Stimulated activated CD4-positive, alpha-beta T cell treated with anti-CD3 and anti-CD28 coated beads, Interleukin-15, amount 100 ng/mL, for 1 hour (primary cell): ENCODE results near the gene IL17D.
"Not testable (repeated sequence)": the region's sequence is repeated elsewhere in the genome, so short reads cannot be mapped to it uniquely, and the experiment has no call there.

Experiments
- DNase-seq, 2 donors: peaks; one replicate each; pipeline ENCODE4 v3.0.0-alpha.2; 2020; ENCODE audit warnings: low read depth in 1 of 2, low spot score in 1 of 2

The IL17D gene

GRCh38 chr13:20718958-20719566, 15.6 kb downstream of the IL17D start:
- no peak for DNase-seq

DNA sequence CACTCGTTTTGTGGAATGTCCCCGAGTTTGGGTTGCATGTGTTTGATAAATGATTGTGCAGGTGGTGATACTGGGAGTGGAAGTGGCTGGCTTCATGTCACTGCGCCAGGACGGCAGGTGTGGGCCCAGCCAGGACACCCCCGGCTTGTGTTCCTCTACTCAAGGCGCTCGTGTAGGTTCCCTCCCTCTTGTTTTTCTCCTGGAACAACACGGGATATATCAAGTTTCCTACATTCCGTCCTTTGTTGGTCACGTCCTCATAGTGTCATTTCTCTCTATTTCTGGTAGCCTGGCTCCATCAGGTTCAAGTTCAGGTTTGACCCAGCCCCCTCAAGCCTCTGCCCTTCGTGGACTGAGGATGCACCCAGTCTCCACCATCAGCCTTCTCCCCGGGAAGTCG, 16.3 kb downstream of the IL17D start:
- no peak for DNase-seq

DNA sequence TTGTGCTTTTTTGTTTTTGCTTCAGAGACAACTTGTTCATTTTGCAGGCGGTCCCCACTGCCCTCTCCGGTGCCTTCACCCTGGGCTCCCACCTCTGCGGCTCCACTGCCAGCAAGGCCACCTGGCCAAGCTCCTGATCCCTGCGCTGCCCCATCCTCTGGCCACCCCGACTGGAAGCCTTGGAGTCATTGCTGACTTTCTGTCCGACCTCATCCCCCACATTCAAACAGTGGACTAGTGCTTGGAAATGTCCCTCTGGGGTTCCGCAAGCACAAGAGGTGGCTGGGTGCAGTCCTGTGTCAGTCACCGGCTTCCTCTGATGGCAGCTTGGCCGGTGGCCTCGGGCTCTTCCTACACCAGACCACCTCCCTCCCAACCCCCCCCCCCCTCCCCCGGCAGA, 17.0 kb downstream of the IL17D start:
- DNase-seq, result no peak

- no peak for DNase-seq
These were observed 17.6 kb downstream of the IL17D start for GRCh38 chr13:20721058-20721453.

GRCh38 chr13:20721454-20722357, 18.2 kb downstream of the IL17D start:
- DNase-seq, result no peak

DNA sequence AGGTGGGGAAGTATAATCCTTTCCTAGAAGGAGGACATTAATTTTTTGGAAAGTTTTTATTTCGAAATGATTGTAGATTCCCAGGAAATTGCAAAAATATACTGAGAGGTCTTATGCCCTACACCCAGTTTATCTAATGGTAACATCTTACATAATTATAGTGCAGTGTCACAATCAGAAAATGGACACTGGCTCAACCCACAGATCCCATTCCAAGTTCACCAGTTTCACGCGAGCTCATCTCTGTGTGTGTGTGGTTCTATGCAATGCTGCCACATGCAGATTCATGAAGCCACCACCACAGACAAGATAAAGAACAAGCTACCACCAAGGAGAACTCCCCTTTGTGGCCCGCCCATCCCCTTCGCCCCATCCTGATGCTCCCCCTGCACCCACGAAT, 24.4 kb downstream of the IL17D start:
- DNase-seq, result no peak

DNA sequence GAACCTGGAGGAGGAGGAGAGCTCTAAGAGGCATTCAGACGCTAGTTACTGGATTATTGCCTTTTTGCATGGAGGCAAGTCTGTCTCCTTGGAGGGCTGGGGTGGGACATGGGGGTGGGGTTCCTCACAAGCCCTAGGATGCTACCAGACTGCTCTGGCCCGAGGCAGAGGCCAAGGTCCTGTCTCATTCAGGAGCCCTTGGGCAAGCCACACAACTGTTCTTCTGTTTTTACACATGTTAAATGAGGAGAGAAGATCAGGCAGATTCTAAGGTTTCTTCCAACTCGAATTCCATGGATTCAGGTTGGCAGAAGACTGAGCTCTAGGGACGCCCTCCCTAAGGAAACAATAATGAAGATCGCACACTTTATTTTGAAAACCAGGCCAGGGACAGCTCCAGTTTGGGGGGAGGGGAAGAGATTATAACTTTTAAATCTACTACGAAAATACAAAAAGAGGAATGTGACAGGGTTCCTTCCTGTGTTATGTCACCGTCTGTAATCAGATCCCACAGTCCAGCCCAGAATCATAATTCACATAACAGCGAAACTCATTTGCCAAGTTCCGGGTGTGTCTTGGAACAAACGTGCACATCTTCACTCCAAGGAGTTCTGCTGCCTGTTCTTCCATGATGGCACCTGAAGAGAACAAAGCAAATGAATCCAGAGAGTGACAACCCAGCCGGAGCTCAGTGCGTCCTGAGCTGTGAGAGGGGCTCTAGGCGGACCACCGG, 25.2 kb downstream of the IL17D start:
- no peak for DNase-seq

DNA sequence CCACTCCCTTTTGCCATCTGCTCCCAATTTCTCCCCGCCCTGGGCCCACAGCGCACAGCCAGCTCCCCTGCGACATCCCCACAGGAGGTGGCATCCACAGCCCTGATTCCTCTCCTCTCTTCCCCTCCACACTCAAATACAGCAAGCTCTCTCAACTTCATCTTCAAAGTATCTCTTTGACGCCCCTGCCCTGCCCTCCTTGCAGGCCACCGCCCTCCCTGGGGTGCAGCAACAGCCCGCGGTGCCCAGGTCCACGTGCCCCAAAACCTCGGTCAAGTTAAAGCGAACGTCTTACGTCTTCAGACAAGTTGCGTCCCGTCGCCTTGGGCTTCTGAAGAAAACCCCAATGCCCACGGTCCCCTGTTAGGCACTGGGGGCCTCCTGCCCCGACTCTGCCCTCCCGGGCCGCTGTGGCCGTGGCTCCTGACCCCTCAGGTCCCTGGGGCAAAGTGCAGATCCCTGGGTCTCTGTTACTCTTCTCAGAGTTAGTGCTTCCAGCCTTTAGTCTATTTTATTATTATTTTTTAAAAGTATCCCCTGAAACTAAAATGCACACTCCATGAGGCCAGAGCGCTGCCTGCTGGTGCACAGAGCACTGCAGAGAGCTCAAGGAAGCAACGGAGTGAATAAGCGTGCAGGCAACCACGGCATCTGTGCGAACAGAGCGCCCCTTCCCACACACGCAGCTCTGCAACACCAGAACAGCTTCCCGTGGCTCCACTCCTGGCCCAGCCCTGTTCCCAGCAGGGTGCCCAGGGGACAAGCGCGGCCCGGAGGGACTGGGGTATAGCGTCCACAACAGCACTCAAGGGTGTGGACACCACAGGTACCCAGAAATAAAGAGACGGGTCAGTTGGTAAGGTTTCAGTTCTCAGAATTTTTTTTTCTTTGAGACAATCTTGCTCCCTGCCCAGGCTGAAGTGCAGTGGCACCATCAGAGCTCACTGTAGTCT, 26.4 kb downstream of the IL17D start:
- DNase-seq, result no peak

- no peak for DNase-seq
These were observed 35.1 kb downstream of the IL17D start for GRCh38 chr13:20738616-20739015.

- no peak for DNase-seq
These were observed 36.5 kb downstream of the IL17D start for GRCh38 chr13:20740021-20740420.

DNA sequence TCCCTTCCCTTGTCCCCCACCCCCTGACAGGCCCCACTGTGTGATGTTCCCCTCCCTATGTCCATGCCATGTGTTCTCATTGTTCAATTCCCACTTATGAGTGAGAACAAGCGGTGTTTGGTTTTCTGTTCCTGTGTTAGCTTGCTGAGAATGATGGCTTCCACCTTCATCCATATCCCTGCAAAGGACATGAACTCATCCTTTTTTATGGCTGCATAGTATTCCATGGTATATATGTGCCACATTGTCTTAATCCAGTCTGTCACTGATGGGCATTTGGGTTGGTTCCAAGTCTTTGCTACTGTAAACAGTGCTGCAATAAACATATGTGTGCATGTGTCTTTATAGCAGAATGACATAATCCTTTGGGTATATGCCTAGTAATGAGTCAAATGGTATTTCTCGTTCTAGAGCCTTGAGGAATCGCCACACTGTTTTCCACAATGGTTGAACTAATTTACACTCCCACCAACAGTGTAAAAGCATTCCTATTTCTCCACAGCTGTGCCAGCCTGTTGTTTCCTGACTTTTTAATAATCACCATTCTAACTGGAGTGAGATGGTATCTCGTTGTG, 40.4 kb downstream of the IL17D start:
- not testable (repeated sequence) for DNase-seq

DNA sequence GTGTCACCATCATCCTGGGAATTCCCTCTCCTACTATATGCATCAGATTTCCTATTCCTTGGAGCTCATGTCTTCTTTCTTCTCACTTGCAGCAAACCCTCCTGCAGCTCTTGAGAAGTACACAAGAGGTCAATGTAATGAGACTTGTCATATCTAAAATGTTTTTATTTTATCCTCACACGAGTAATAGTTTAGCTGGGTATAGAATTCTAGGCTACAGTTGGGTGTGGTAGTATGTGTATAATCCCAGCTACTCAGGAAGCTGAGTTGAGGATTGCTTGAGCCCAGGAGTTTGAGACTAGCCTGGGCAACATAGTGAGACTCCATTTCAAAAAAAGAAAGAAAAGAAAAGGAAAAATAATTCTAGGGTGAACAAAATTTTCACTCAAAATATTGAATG, 45.9 kb downstream of the IL17D start:
- DNase-seq, result no peak

- no peak for DNase-seq
These were observed 50.5 kb downstream of the IL17D start for GRCh38 chr13:20754009-20754408.

DNA sequence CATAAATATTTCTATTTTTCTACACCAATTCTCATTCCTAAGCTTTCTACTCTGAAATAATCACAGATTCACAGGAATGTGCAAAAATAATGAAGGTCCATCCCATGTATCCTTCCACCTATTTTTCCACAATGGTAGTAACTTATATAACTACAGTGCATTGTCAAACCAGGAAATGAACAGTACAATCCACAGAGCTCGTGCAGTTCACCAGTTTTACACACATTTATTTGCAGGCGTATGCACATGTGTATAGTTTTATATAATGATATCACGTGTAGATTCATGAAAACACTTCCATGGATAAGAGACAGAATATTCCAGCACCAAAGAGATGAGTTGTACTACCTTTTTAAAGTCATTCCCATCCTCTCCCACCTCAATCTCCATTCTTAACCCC, 57.4 kb downstream of the IL17D start:
- no peak for DNase-seq

- DNase-seq, result no peak
These were observed 63.9 kb downstream of the IL17D start for GRCh38 chr13:20767309-20767943.

- DNase-seq, result no peak
These were observed 65.6 kb downstream of the IL17D start for GRCh38 chr13:20769091-20769490.

- DNase-seq, result no peak
These were observed 66.3 kb downstream of the IL17D start for GRCh38 chr13:20769834-20770233.
